Measurements from ENCODE around the gene ARSI.

ARSI gene

GRCh38 chr5:150318613-150319483 lies 16.1 kb upstream of the ARSI start:
- no peaks in the 10 kb centered on the region for H3K27me3 ChIP-seq (ENCODE audit: control insufficient read depth in 1 of 2, insufficient read depth in 2 of 2, low read length in 2 of 2)
- no peak overlapping the region for H3K9ac ChIP-seq (ENCODE audit: low read depth in 1 of 2, low read length in 2 of 2)
- H3K27ac ChIP-seq (ENCODE audit: low read depth, low read length): no peak overlapping the region
- H3K9me3 ChIP-seq (ENCODE audit: control insufficient read depth in 1 of 2, low read length in 2 of 2): no peaks in the 10 kb centered on the region
- no peaks in the 10 kb centered on the region for H3K36me3 ChIP-seq (ENCODE audit: control insufficient read depth in 1 of 2, insufficient read depth in 2 of 2, low read length in 2 of 2)
- H3K4me1 ChIP-seq (ENCODE audit: control insufficient read depth in 1 of 2, insufficient read depth in 2 of 2, low read length in 2 of 2): no peaks in the 10 kb centered on the region
- H3K4me3 ChIP-seq (ENCODE audit: low read depth in 1 of 2, low read length in 2 of 2): no peak overlapping the region

GRCh38 chr5:150317048-150318003 lies 14.6 kb upstream of the ARSI start:
- H3K4me3 ChIP-seq (ENCODE audit: low read depth in 1 of 2, low read length in 2 of 2): no peak overlapping the region
- H3K36me3 ChIP-seq (ENCODE audit: control insufficient read depth in 1 of 2, insufficient read depth in 2 of 2, low read length in 2 of 2): no peaks in the 10 kb centered on the region
- H3K27me3 ChIP-seq (ENCODE audit: control insufficient read depth in 1 of 2, insufficient read depth in 2 of 2, low read length in 2 of 2): no peaks in the 10 kb centered on the region
- no peak overlapping the region for H3K9ac ChIP-seq (ENCODE audit: low read depth in 1 of 2, low read length in 2 of 2)
- no peaks in the 10 kb centered on the region for H3K4me1 ChIP-seq (ENCODE audit: control insufficient read depth in 1 of 2, insufficient read depth in 2 of 2, low read length in 2 of 2)
- H3K9me3 ChIP-seq (ENCODE audit: control insufficient read depth in 1 of 2, low read length in 2 of 2): no peaks in the 10 kb centered on the region
- no peak overlapping the region for H3K27ac ChIP-seq (ENCODE audit: low read depth, low read length)

GRCh38 chr5:150316320-150316719 lies 13.6 kb upstream of the ARSI start:
- no peak overlapping the region for H3K4me3 ChIP-seq (ENCODE audit: low read depth in 1 of 2, low read length in 2 of 2)
- H3K27me3 ChIP-seq (ENCODE audit: control insufficient read depth in 1 of 2, insufficient read depth in 2 of 2, low read length in 2 of 2): no peaks in the 10 kb centered on the region
- H3K4me1 ChIP-seq (ENCODE audit: control insufficient read depth in 1 of 2, insufficient read depth in 2 of 2, low read length in 2 of 2): no peaks in the 10 kb centered on the region
- H3K9me3 ChIP-seq (ENCODE audit: control insufficient read depth in 1 of 2, low read length in 2 of 2): no peaks in the 10 kb centered on the region
- H3K27ac ChIP-seq (ENCODE audit: low read depth, low read length): no peak overlapping the region
- no peaks in the 10 kb centered on the region for H3K36me3 ChIP-seq (ENCODE audit: control insufficient read depth in 1 of 2, insufficient read depth in 2 of 2, low read length in 2 of 2)
- no peak overlapping the region for H3K9ac ChIP-seq (ENCODE audit: low read depth in 1 of 2, low read length in 2 of 2)

DNA sequence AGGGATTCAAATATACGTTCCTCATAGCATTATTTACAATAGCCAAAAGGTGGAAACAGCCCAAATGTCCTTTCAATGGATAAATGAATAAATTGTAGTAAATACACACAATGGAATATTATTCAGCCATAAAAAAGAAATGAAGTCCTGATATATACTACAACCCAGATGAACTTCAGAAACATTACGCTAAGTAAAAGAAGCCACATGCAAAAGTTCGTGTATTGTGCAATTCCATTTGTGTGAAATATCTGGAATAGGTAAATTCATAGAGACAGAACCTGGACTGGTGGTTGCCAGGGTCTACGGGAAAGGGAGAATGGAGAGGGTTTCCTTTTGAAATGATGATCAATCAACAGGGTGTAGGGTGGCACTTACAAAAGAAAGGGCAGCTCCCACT lies 12.5 kb upstream of the ARSI start:
- no peaks in the 10 kb centered on the region for H3K4me1 ChIP-seq (ENCODE audit: control insufficient read depth in 1 of 2, insufficient read depth in 2 of 2, low read length in 2 of 2)
- no peak overlapping the region for H3K27ac ChIP-seq (ENCODE audit: low read depth, low read length)
- no peak overlapping the region for H3K9ac ChIP-seq (ENCODE audit: low read depth in 1 of 2, low read length in 2 of 2)
- H3K36me3 ChIP-seq (ENCODE audit: control insufficient read depth in 1 of 2, insufficient read depth in 2 of 2, low read length in 2 of 2): no peaks in the 10 kb centered on the region
- no peaks in the 10 kb centered on the region for H3K27me3 ChIP-seq (ENCODE audit: control insufficient read depth in 1 of 2, insufficient read depth in 2 of 2, low read length in 2 of 2)
- H3K9me3 ChIP-seq (ENCODE audit: control insufficient read depth in 1 of 2, low read length in 2 of 2): no peaks in the 10 kb centered on the region
- no peak overlapping the region for H3K4me3 ChIP-seq (ENCODE audit: low read depth in 1 of 2, low read length in 2 of 2)

- Histone ChIP-seq H3K9me3 (ENCODE audit: control insufficient read depth in 1 of 2, low read length in 2 of 2) (no peaks in the 10 kb centered on the region), H3K4me3 (ENCODE audit: low read depth in 1 of 2, low read length in 2 of 2) (no peak overlapping the region), H3K9ac (ENCODE audit: low read depth in 1 of 2, low read length in 2 of 2) (no peak overlapping the region), H3K36me3 (ENCODE audit: control insufficient read depth in 1 of 2, insufficient read depth in 2 of 2, low read length in 2 of 2) (no peaks in the 10 kb centered on the region), H3K4me1 (ENCODE audit: control insufficient read depth in 1 of 2, insufficient read depth in 2 of 2, low read length in 2 of 2) (no peaks in the 10 kb centered on the region), H3K27ac (ENCODE audit: low read depth, low read length) (no peak overlapping the region), H3K27me3 (ENCODE audit: control insufficient read depth in 1 of 2, insufficient read depth in 2 of 2, low read length in 2 of 2) (no peaks in the 10 kb centered on the region)
Observed at GRCh38 chr5:150313921-150314716, 11.4 kb upstream of the ARSI start.

- Histone ChIP-seq H3K9me3 (ENCODE audit: control insufficient read depth in 1 of 2, low read length in 2 of 2) (no peaks in the 10 kb centered on the region), H3K4me1 (ENCODE audit: control insufficient read depth in 1 of 2, insufficient read depth in 2 of 2, low read length in 2 of 2) (no peaks in the 10 kb centered on the region), H3K4me3 (ENCODE audit: low read depth in 1 of 2, low read length in 2 of 2) (no peak overlapping the region), H3K27me3 (ENCODE audit: control insufficient read depth in 1 of 2, insufficient read depth in 2 of 2, low read length in 2 of 2) (no peaks in the 10 kb centered on the region), H3K36me3 (ENCODE audit: control insufficient read depth in 1 of 2, insufficient read depth in 2 of 2, low read length in 2 of 2) (no peaks in the 10 kb centered on the region), H3K27ac (ENCODE audit: low read depth, low read length) (no peak overlapping the region), H3K9ac (ENCODE audit: low read depth in 1 of 2, low read length in 2 of 2) (no peak overlapping the region)
Observed at GRCh38 chr5:150313501-150313900, 10.8 kb upstream of the ARSI start.

GRCh38 chr5:150312518-150312917 lies 9.8 kb upstream of the ARSI start:
- H3K4me3 ChIP-seq (ENCODE audit: low read depth in 1 of 2, low read length in 2 of 2): no peak overlapping the region
- H3K36me3 ChIP-seq (ENCODE audit: control insufficient read depth in 1 of 2, insufficient read depth in 2 of 2, low read length in 2 of 2): no peaks in the 10 kb centered on the region
- no peaks in the 10 kb centered on the region for H3K4me1 ChIP-seq (ENCODE audit: control insufficient read depth in 1 of 2, insufficient read depth in 2 of 2, low read length in 2 of 2)
- H3K27me3 ChIP-seq (ENCODE audit: control insufficient read depth in 1 of 2, insufficient read depth in 2 of 2, low read length in 2 of 2): no peaks in the 10 kb centered on the region
- H3K9ac ChIP-seq (ENCODE audit: low read depth in 1 of 2, low read length in 2 of 2): no peak overlapping the region
- no peak overlapping the region for H3K27ac ChIP-seq (ENCODE audit: low read depth, low read length)
- H3K9me3 ChIP-seq (ENCODE audit: control insufficient read depth in 1 of 2, low read length in 2 of 2): no peaks in the 10 kb centered on the region

DNA sequence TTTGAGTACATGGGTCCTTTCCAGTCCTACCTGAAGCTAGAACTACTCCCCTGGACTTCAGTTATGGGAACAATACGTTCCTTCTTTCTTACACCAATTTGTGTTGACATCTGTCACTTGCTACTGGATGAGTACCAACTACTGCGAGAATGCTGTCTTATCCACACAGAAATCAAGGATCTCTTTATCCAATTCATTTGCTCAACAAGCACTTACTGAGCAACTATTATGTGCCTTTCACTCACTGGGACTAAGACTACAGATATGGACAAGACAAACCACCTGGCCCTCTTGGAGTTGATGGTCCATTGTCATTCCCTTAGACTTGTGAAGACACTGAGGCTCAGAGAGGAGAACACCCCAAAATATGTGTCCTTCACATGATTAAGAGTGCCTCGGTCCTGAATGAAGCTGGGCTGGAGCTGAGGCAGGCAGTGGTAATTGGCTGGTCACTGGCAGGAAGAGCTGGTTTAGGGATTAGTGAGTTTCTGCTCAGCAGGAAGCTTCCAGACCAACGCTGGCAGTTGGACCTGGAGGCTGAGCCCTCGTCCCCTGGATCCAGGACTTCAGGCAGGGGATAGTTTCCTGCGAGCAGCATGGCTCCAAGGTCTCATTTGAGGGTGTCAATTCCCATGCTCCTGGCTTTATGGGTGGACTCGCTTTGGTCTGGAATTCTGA lies 8.4 kb upstream of the ARSI start:
- no peaks in the 10 kb centered on the region for H3K36me3 ChIP-seq (ENCODE audit: control insufficient read depth in 1 of 2, insufficient read depth in 2 of 2, low read length in 2 of 2)
- no peaks in the 10 kb centered on the region for H3K27me3 ChIP-seq (ENCODE audit: control insufficient read depth in 1 of 2, insufficient read depth in 2 of 2, low read length in 2 of 2)
- H3K4me3 ChIP-seq (ENCODE audit: low read depth in 1 of 2, low read length in 2 of 2): no peak overlapping the region
- no peaks in the 10 kb centered on the region for H3K4me1 ChIP-seq (ENCODE audit: control insufficient read depth in 1 of 2, insufficient read depth in 2 of 2, low read length in 2 of 2)
- no peak overlapping the region for H3K27ac ChIP-seq (ENCODE audit: low read depth, low read length)
- H3K9ac ChIP-seq (ENCODE audit: low read depth in 1 of 2, low read length in 2 of 2): no peak overlapping the region
- H3K9me3 ChIP-seq (ENCODE audit: control insufficient read depth in 1 of 2, low read length in 2 of 2): no peaks in the 10 kb centered on the region

GRCh38 chr5:150310246-150310645 lies 7.5 kb upstream of the ARSI start:
- Histone ChIP-seq H3K4me1 (ENCODE audit: control insufficient read depth in 1 of 2, insufficient read depth in 2 of 2, low read length in 2 of 2) (peaks cover 0 to 3% of the 10 kb centered on the region in 2 donors), H3K27me3 (ENCODE audit: control insufficient read depth in 1 of 2, insufficient read depth in 2 of 2, low read length in 2 of 2) (no peaks in the 10 kb centered on the region), H3K9ac (ENCODE audit: low read depth in 1 of 2, low read length in 2 of 2) (no peak overlapping the region)

More at GRCh38 chr5:150310246-150310645, 7.5 kb upstream of the ARSI start:
- no peak overlapping the region for H3K4me3 ChIP-seq (ENCODE audit: low read depth in 1 of 2, low read length in 2 of 2)
- H3K27ac ChIP-seq (ENCODE audit: low read depth, low read length): no peak overlapping the region
- H3K36me3 ChIP-seq (ENCODE audit: control insufficient read depth in 1 of 2, insufficient read depth in 2 of 2, low read length in 2 of 2): no peaks in the 10 kb centered on the region
- H3K9me3 ChIP-seq (ENCODE audit: control insufficient read depth in 1 of 2, low read length in 2 of 2): no peaks in the 10 kb centered on the region

All from duodenal mucosa (tissue), 2 donors.